Activated T-helper 1 cell treated with Interleukin-2 at 50 U/mL for 16 hours (primary cell): Measurements from ENCODE around the gene XYLT2.
"Not testable (repeated sequence)": the region's sequence is repeated elsewhere in the genome, so short reads cannot be mapped to it uniquely, and the experiment has no call there.

Experiments
- DNase-seq: peaks from one replicate; pipeline ENCODE4 v3.0.0-alpha.2; 2020; ENCODE audit warnings: low read depth

XYLT2 gene

GRCh38 chr17:50319306-50320004 is 26.5 kb upstream of the XYLT2 start:
- DNase-seq = no peak

GRCh38 chr17:50322271-50322670 is 23.7 kb upstream of the XYLT2 start:
- DNase-seq = no peak

GRCh38 chr17:50323060-50323459 is 22.9 kb upstream of the XYLT2 start:
- no peak for DNase-seq

- no peak for DNase-seq
Measured at GRCh38 chr17:50325906-50326305, 20.0 kb upstream of the XYLT2 start.

- no peak for DNase-seq
Measured at GRCh38 chr17:50326831-50327364, 19.0 kb upstream of the XYLT2 start.

GRCh38 chr17:50328363-50329325 is 17.3 kb upstream of the XYLT2 start:
- DNase-seq = no peak

- DNase-seq = no peak
Measured at GRCh38 chr17:50329716-50330115, 16.2 kb upstream of the XYLT2 start.

GRCh38 chr17:50330151-50330775 is 15.7 kb upstream of the XYLT2 start:
- DNase-seq = no peak

- no peak for DNase-seq
Measured at GRCh38 chr17:50331085-50331791, 14.7 kb upstream of the XYLT2 start.

GRCh38 chr17:50332196-50332595 is 13.7 kb upstream of the XYLT2 start:
- no peak for DNase-seq

GRCh38 chr17:50333291-50334057 is 12.5 kb upstream of the XYLT2 start:
- not testable (repeated sequence) for DNase-seq

GRCh38 chr17:50337956-50338355 is 8.0 kb upstream of the XYLT2 start:
- DNase-seq = no peak

GRCh38 chr17:50338645-50339044 is 7.3 kb upstream of the XYLT2 start:
- no peak for DNase-seq

- no peak for DNase-seq
Measured at GRCh38 chr17:50339381-50339780, 6.5 kb upstream of the XYLT2 start.

GRCh38 chr17:50344731-50345365 is 1.1 kb upstream of the XYLT2 start:
- DNase-seq = no peak

- DNase-seq = no peak
Measured at GRCh38 chr17:50346313-50347116, 589 bp downstream of the XYLT2 start.

GRCh38 chr17:50347117-50347893 is 1.4 kb downstream of the XYLT2 start:
- DNase-seq = no peak

GRCh38 chr17:50347894-50348291 is 2.0 kb downstream of the XYLT2 start:
- no peak for DNase-seq
